ENCODE data around the gene NCOA5. TPM values are rescaled to one million over a fixed set of nuclear protein-coding genes. Genes with fewer than 3 reads are reported as not detected.

Gene NCOA5
- total RNA-seq, 1 donor from 2014 or later = 46.4 TPM

GRCh38 chr20:46117704-46118467, 28.1 kb upstream of the NCOA5 start, which contains the start of gene CD40:
CD40 (plus strand) TSS chr20:46118314; CDS start chr20:46118344, 30 bp downstream.
- DNase-seq = peak; percentile 91
- intact Hi-C loops (cut with micrococcal nuclease) = loop anchor here (1.0 to 2.0 kb wide), 5 partner anchors 10 to 241 kb away; no protein-coding TSS in a partner anchor
- peaks cover 48% of the 10 kb centered on the region for H3K36me3 Mint-ChIP-seq (ENCODE audit: low read depth)
- peak; percentile 76 for ATAC-seq (ENCODE audit: low read depth)
- ChIA-PET POLR2A (interaction anchor here (0.6 to 5.6 kb wide), 13 partner anchors 10 to 290 kb away, joined by 4 to 130 read pairs (median 8); partner anchors contain the start of gene ELMO2), CTCF (interaction anchor here (1.1 to 2.5 kb wide), 6 partner anchors 8 to 241 kb away, joined by 3 to 6 read pairs (median 4); no protein-coding TSS in a partner anchor)
- H3K27me3 Mint-ChIP-seq = no peaks in the 10 kb centered on the region
- peak within 1 kb of the TSS; percentile 100 for H3K27ac Mint-ChIP-seq
- no peak for TF ChIP-seq CTCF (IDR thresholded peaks at IDR 0.05)
- peak within 1 kb of the TSS; percentile 100 for H3K4me3 Mint-ChIP-seq
- H3K9me3 Mint-ChIP-seq = no peaks in the 10 kb centered on the region
- H3K4me1 Mint-ChIP-seq = peaks cover 60% of the 10 kb centered on the region

- DNase-seq (no peak), ATAC-seq (ENCODE audit: low read depth) (no peak)
- ChIA-PET POLR2A (interaction anchor here (0.6 to 1.2 kb wide), 3 partner anchors 16 to 179 kb away, joined by 3 read pairs; no protein-coding TSS in a partner anchor), CTCF (no interaction called here)
- Mint-ChIP-seq H3K27ac (no peak overlapping the region), H3K4me3 (no peak overlapping the region), H3K36me3 (ENCODE audit: low read depth) (peaks cover 15% of the 10 kb centered on the region), H3K27me3 (no peaks in the 10 kb centered on the region), H3K4me1 (peaks cover 62% of the 10 kb centered on the region), H3K9me3 (no peaks in the 10 kb centered on the region)
- TF ChIP-seq CTCF (IDR thresholded peaks at IDR 0.05) = no peak
- intact Hi-C loops (cut with micrococcal nuclease) = no loop called here
Observed at GRCh38 chr20:46114449-46114848, 24.7 kb upstream of the NCOA5 start.

GRCh38 chr20:46113113-46113470, 23.3 kb upstream of the NCOA5 start:
- ATAC-seq (ENCODE audit: low read depth) (no peak), DNase-seq (no peak)
- no peak for TF ChIP-seq CTCF (IDR thresholded peaks at IDR 0.05)
- Mint-ChIP-seq H3K36me3 (ENCODE audit: low read depth) (peaks cover 4% of the 10 kb centered on the region), H3K4me3 (no peak overlapping the region), H3K27ac (peak overlapping the region; percentile 16), H3K9me3 (no peaks in the 10 kb centered on the region), H3K27me3 (no peaks in the 10 kb centered on the region), H3K4me1 (peaks cover 73% of the 10 kb centered on the region)
- intact Hi-C loops (cut with micrococcal nuclease) = no loop called here
- ChIA-PET POLR2A (interaction anchor here (1.0 kb wide), 1 partner anchor 17 kb away, joined by 3 read pairs; no protein-coding TSS in a partner anchor), CTCF (no interaction called here)

GRCh38 chr20:46112430-46113112, 22.8 kb upstream of the NCOA5 start:
- Mint-ChIP-seq H3K36me3 (ENCODE audit: low read depth) (no peaks in the 10 kb centered on the region), H3K9me3 (no peaks in the 10 kb centered on the region), H3K27me3 (no peaks in the 10 kb centered on the region), H3K4me1 (peaks cover 73% of the 10 kb centered on the region), H3K4me3 (no peak overlapping the region), H3K27ac (peak overlapping the region; percentile 16)
- no peak for ATAC-seq (ENCODE audit: low read depth)
- intact Hi-C loops (cut with micrococcal nuclease) = no loop called here
- ChIA-PET CTCF (no interaction called here), POLR2A (interaction anchor here (1.0 to 1.5 kb wide), 2 partner anchors 11 to 17 kb away, joined by 3 read pairs; no protein-coding TSS in a partner anchor)
- no peak for TF ChIP-seq CTCF (IDR thresholded peaks at IDR 0.05)
- no peak for DNase-seq

- ATAC-seq (ENCODE audit: low read depth) (no peak), DNase-seq (no peak)
- Mint-ChIP-seq H3K9me3 (no peaks in the 10 kb centered on the region), H3K4me3 (no peak overlapping the region), H3K36me3 (ENCODE audit: low read depth) (no peaks in the 10 kb centered on the region), H3K27ac (peak overlapping the region; percentile 79), H3K27me3 (no peaks in the 10 kb centered on the region), H3K4me1 (peaks cover 77% of the 10 kb centered on the region)
- TF ChIP-seq CTCF (IDR thresholded peaks at IDR 0.05) = no peak
- intact Hi-C loops (cut with micrococcal nuclease) = loop anchor here (1.0 kb wide), 1 partner anchor 7 kb away; no protein-coding TSS in a partner anchor
- POLR2A ChIA-PET = interaction anchor here (0.7 to 1.7 kb wide), 11 partner anchors 8 to 1134 kb away, joined by 3 to 18 read pairs (median 4); no protein-coding TSS in a partner anchor
- CTCF ChIA-PET = interaction anchor here (0.9 kb wide), 1 partner anchor 98 kb away, joined by 3 read pairs; no protein-coding TSS in a partner anchor
Observed at GRCh38 chr20:46111836-46112212, 22.1 kb upstream of the NCOA5 start.
